HL-60 (cell line): ENCODE data around the gene SMIM20.

Source experiments
- DNase-seq, 2 experiments: peaks; one replicate each; pipeline ENCODE4 v3.0.0-alpha.2; 2010 to 2020; ENCODE audit warnings: low read depth in 1 of 2, low spot score in 1 of 2
- H3K27ac ChIP-seq: fragments of 250-450 bp; sonication (Bioruptor Pico); replicated peaks from 2 replicates; pipeline ENCODE4 v1.5.1; 2020; ENCODE audit warnings: mild to moderate bottlenecking, moderate library complexity
- H3K27me3 ChIP-seq: fragments of 250-450 bp; sonication (Bioruptor Pico); 2 replicates; pipeline ENCODE4 v1.5.1; 2021; ENCODE audit warnings: mild to moderate bottlenecking, moderate library complexity; ENCODE audit not compliant: insufficient read depth, poor library complexity, severe bottlenecking
- H3K4me3 ChIP-seq: replicated peaks from 2 replicates; pipeline ENCODE4 v1.5.1; 2011; ENCODE audit warnings: mild to moderate bottlenecking, control low read depth, low read length; ENCODE audit not compliant: insufficient read depth
- CTCF ChIP-seq: IDR thresholded peaks from one replicate; pipeline ENCODE4 v1.5.1; 2011; ENCODE audit warnings: low read length, control low read depth, inconsistent platforms; ENCODE audit not compliant: insufficient read depth
- GABPA ChIP-seq: IDR thresholded peaks from 2 replicates; pipeline ENCODE4 v1.6.1; 2012; ENCODE audit warnings: low read depth
- POLR2AphosphoS5 ChIP-seq: IDR thresholded peaks from 2 replicates; pipeline ENCODE4 v1.6.1; 2012; ENCODE audit warnings: low read depth
- REST ChIP-seq: IDR thresholded peaks from 2 replicates; pipeline ENCODE4 v1.6.1; 2012; ENCODE audit warnings: low read depth; ENCODE audit not compliant: insufficient replicate concordance
- SPI1 ChIP-seq: IDR thresholded peaks from 2 replicates; pipeline ENCODE4 v1.6.1; 2012; ENCODE audit warnings: low read depth, mild to moderate bottlenecking, borderline replicate concordance

The SMIM20 gene

GRCh38 chr4:25900310-25900709 is 13.7 kb upstream of the SMIM20 start:
- H3K27ac ChIP-seq = no peak overlapping the region
- peaks cover 2% of the 10 kb centered on the region for H3K27me3 ChIP-seq
- no peak for DNase-seq
- no peak overlapping the region for H3K4me3 ChIP-seq
- TF ChIP-seq SPI1 (no peak), CTCF (no peak), GABPA (no peak), REST (no peak)

GRCh38 chr4:25901030-25901430 is 13.0 kb upstream of the SMIM20 start:
- Histone ChIP-seq H3K27ac (no peak overlapping the region), H3K27me3 (peaks cover 2% of the 10 kb centered on the region), H3K4me3 (no peak overlapping the region)
- DNase-seq = no peak
- no peak for TF ChIP-seq GABPA
- TF ChIP-seq SPI1 = no peak
- TF ChIP-seq REST = no peak
- no peak for TF ChIP-seq POLR2AphosphoS5
- no peak for TF ChIP-seq CTCF

GRCh38 chr4:25903900-25904747 is 9.9 kb upstream of the SMIM20 start:
- Histone ChIP-seq H3K27ac (no peak overlapping the region), H3K27me3 (peaks cover 2% of the 10 kb centered on the region), H3K4me3 (no peak overlapping the region)
- no peak for DNase-seq
- no peak for TF ChIP-seq CTCF
- no peak for TF ChIP-seq REST
- no peak for TF ChIP-seq SPI1
- no peak for TF ChIP-seq POLR2AphosphoS5
- TF ChIP-seq GABPA = no peak
